ENCODE results near the gene MRPL38. TPM values are rescaled to one million over a fixed set of nuclear protein-coding genes. Genes with fewer than 3 reads are reported as not detected.
A peak's percentile ranks its signal among the peaks of the same experiment; 100 is the strongest.
"Not testable (repeated sequence)": the region's sequence is repeated elsewhere in the genome, so short reads cannot be mapped to it uniquely, and the experiment has no call there.

The MRPL38 gene
- total RNA-seq, 1 experiment from 2014 or later: 146 TPM

DNA sequence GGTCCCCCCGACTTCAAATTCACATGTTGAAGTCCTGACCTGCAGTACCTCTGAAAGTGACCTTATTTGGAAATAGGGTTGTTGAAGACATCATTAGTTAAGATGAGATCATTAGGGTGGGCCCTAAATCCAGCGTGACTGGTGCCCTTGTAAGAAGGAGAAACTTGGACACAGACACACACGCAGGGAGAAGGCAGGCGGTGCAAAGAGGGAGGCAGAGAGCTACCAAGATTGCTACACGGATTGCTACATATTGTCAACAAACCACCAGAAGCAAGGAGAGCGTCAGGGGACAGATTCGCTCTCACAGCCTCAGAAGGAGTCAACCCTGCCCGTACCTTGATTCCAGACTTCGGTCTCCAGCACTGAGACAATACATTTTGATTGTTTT lies 42.8 kb downstream of the MRPL38 start (continued):
- TF ChIP-seq, protein P1, sequence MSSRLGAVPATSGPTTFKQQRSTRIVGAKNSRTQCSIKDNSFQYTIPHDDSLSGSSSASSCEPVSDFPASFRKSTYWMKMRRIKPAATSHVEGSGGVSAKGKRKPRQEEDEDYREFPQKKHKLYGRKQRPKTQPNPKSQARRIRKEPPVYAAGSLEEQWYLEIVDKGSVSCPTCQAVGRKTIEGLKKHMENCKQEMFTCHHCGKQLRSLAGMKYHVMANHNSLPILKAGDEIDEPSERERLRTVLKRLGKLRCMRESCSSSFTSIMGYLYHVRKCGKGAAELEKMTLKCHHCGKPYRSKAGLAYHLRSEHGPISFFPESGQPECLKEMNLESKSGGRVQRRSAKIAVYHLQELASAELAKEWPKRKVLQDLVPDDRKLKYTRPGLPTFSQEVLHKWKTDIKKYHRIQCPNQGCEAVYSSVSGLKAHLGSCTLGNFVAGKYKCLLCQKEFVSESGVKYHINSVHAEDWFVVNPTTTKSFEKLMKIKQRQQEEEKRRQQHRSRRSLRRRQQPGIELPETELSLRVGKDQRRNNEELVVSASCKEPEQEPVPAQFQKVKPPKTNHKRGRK (CRISPR knock-in tag; IDR thresholded peaks at IDR 0.05; ENCODE audit: borderline replicate concordance): no peak
- no peak for TF ChIP-seq KAT7 (CRISPR knock-in tag; IDR thresholded peaks at IDR 0.05; ENCODE audit: borderline replicate concordance)
- TF ChIP-seq, protein P2, sequence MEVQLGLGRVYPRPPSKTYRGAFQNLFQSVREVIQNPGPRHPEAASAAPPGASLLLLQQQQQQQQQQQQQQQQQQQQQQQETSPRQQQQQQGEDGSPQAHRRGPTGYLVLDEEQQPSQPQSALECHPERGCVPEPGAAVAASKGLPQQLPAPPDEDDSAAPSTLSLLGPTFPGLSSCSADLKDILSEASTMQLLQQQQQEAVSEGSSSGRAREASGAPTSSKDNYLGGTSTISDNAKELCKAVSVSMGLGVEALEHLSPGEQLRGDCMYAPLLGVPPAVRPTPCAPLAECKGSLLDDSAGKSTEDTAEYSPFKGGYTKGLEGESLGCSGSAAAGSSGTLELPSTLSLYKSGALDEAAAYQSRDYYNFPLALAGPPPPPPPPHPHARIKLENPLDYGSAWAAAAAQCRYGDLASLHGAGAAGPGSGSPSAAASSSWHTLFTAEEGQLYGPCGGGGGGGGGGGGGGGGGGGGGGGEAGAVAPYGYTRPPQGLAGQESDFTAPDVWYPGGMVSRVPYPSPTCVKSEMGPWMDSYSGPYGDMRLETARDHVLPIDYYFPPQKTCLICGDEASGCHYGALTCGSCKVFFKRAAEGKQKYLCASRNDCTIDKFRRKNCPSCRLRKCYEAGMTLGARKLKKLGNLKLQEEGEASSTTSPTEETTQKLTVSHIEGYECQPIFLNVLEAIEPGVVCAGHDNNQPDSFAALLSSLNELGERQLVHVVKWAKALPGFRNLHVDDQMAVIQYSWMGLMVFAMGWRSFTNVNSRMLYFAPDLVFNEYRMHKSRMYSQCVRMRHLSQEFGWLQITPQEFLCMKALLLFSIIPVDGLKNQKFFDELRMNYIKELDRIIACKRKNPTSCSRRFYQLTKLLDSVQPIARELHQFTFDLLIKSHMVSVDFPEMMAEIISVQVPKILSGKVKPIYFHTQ (CRISPR knock-in tag; IDR thresholded peaks at IDR 0.05): no peak
- TF ChIP-seq FOXK1 (CRISPR knock-in tag; IDR thresholded peaks at IDR 0.05): no peak
- TF ChIP-seq, protein P3, sequence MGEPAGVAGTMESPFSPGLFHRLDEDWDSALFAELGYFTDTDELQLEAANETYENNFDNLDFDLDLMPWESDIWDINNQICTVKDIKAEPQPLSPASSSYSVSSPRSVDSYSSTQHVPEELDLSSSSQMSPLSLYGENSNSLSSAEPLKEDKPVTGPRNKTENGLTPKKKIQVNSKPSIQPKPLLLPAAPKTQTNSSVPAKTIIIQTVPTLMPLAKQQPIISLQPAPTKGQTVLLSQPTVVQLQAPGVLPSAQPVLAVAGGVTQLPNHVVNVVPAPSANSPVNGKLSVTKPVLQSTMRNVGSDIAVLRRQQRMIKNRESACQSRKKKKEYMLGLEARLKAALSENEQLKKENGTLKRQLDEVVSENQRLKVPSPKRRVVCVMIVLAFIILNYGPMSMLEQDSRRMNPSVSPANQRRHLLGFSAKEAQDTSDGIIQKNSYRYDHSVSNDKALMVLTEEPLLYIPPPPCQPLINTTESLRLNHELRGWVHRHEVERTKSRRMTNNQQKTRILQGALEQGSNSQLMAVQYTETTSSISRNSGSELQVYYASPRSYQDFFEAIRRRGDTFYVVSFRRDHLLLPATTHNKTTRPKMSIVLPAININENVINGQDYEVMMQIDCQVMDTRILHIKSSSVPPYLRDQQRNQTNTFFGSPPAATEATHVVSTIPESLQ (CRISPR knock-in tag; IDR thresholded peaks at IDR 0.05): no peak

DNA sequence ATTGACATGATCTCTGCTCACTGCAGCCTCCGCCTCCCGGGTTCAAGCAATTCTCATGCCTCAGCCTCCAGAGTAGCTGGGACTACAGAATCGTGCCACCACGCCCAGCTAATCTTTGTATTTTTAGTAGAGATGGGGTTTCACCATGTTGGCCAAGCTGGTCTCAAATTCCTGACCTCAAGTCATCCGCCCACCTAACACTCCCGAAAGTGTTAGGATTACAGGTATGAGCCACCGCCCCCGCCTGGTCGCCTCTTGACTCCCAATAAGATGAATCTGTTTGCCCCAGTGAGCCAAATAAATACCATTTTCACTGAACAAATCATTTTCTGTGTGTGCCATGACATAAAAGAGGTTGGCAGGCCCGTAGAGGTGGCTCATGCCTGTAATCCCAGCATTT lies 45.3 kb downstream of the MRPL38 start:
- POLR2A ChIA-PET; ATAC-seq; H3K4me3 Mint-ChIP-seq; H3K9me3 Mint-ChIP-seq; DNase-seq (ENCODE audit: low spot score); H3K36me3 Mint-ChIP-seq; H3K27me3 Mint-ChIP-seq (ENCODE audit: low read depth); H3K27ac Mint-ChIP-seq: not testable (repeated sequence)
- CTCF ChIA-PET: interaction anchor here (1.0 to 4.3 kb wide), 6 partner anchors 13 to 82 kb away, joined by 3 to 48 read pairs (median 6); partner anchors contain the start of genes FBF1 and TRIM65
- peaks cover 11% of the 10 kb centered on the region for H3K4me1 Mint-ChIP-seq

DNA sequence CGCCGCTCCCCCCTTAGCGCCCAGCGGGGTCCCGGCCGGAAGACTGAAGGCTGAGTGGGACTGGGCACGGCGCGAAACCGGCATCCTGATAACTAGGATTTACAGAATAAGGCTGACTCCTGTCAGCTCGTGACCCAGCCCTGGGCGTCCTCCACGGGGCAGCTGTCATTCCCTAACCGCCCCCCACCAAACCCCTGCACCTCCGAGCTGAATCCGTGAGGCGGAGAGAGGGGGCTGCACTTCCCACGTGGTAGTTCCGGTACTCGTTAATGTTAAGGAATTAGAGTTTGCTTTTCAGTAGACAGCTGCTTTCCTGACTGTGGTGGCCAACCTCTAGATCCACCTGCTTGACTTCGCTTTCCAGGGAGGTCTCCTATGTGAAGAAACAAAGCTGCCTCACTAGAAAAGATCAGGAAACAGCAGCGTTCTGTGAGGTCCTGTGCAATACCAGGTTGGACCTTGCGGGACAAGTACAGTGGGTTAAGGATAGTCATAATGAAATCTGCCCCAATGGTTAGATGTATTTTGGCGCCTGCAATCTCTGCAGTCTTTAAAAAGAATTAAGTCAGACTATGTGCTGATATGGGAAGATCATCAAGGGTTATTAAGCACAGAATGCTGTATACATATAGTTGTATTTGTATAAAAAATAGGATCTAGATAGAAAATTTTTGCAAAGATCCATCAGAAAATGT lies 48.5 kb downstream of the MRPL38 start:
- no peak overlapping the region for H3K4me3 Mint-ChIP-seq
- ATAC-seq: no peak

More for the DNA sequence above, 48.5 kb downstream of the MRPL38 start:
- CTCF ChIA-PET: interaction anchor here (1.0 to 6.0 kb wide), 18 partner anchors 8 to 450 kb away, joined by 3 to 100 read pairs (median 7); partner anchors contain the start of genes GALK1, GRB2, MRPL38 and TRIM47
- no peak for DNase-seq (ENCODE audit: low spot score)
- Mint-ChIP-seq H3K4me1 (peaks cover 12% of the 10 kb centered on the region), H3K36me3 (peaks cover 4% of the 10 kb centered on the region; the same call in 1 of the 2 replicates), H3K27me3 (ENCODE audit: low read depth) (no peaks in the 10 kb centered on the region), H3K9me3 (no peaks in the 10 kb centered on the region), H3K27ac (peak overlapping the region; percentile 98)
- POLR2A ChIA-PET: interaction anchor here (1.0 to 1.5 kb wide), 5 partner anchors 9 to 85 kb away, joined by 3 to 10 read pairs (median 6); partner anchors contain the start of gene FBF1
- TF ChIP-seq, protein P4, sequence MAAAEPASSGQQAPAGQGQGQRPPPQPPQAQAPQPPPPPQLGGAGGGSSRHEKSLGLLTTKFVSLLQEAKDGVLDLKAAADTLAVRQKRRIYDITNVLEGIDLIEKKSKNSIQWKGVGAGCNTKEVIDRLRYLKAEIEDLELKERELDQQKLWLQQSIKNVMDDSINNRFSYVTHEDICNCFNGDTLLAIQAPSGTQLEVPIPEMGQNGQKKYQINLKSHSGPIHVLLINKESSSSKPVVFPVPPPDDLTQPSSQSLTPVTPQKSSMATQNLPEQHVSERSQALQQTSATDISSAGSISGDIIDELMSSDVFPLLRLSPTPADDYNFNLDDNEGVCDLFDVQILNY (CRISPR knock-in tag; IDR thresholded peaks at IDR 0.05): peak; percentile 89; the same call in 1 of the 2 replicates
- TF ChIP-seq MYBL2 (CRISPR knock-in tag; IDR thresholded peaks at IDR 0.05) (0 out of 2 replicates have a peak, but pooled peaks have one; percentile 7), CREB1 (CRISPR knock-in tag; IDR thresholded peaks at IDR 0.05) (0 out of 2 replicates have a peak, but pooled peaks have one; percentile 57)
- TF ChIP-seq, protein P5, sequence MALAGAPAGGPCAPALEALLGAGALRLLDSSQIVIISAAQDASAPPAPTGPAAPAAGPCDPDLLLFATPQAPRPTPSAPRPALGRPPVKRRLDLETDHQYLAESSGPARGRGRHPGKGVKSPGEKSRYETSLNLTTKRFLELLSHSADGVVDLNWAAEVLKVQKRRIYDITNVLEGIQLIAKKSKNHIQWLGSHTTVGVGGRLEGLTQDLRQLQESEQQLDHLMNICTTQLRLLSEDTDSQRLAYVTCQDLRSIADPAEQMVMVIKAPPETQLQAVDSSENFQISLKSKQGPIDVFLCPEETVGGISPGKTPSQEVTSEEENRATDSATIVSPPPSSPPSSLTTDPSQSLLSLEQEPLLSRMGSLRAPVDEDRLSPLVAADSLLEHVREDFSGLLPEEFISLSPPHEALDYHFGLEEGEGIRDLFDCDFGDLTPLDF (CRISPR knock-in tag; IDR thresholded peaks at IDR 0.05): no peak
- TF ChIP-seq, protein P6, sequence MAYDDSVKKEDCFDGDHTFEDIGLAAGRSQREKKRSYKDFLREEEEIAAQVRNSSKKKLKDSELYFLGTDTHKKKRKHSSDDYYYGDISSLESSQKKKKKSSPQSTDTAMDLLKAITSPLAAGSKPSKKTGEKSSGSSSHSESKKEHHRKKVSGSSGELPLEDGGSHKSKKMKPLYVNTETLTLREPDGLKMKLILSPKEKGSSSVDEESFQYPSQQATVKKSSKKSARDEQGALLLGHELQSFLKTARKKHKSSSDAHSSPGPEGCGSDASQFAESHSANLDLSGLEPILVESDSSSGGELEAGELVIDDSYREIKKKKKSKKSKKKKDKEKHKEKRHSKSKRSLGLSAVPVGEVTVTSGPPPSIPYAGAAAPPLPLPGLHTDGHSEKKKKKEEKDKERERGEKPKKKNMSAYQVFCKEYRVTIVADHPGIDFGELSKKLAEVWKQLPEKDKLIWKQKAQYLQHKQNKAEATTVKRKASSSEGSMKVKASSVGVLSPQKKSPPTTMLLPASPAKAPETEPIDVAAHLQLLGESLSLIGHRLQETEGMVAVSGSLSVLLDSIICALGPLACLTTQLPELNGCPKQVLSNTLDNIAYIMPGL (CRISPR knock-in tag; IDR thresholded peaks at IDR 0.05): peak; percentile 86; the same call in 1 of the 2 replicates
- TF ChIP-seq, protein P7, sequence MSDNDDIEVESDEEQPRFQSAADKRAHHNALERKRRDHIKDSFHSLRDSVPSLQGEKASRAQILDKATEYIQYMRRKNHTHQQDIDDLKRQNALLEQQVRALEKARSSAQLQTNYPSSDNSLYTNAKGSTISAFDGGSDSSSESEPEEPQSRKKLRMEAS (CRISPR knock-in tag; IDR thresholded peaks at IDR 0.05): peak; percentile 82
